Right cardiac atrium (tissue), 5 donors: Measurements from ENCODE around the gene STAT4. TPM values are rescaled to one million over a fixed set of nuclear protein-coding genes. Genes with fewer than 3 reads are reported as not detected.

Source experiments
- ATAC-seq, 2 donors: fragments of 200-7000 bp; cut with Tn5 transposase; one replicate each; pipeline versions ENCODE4 v1.8.0 to v1.9.1; 2020; ENCODE audit warnings: moderate library complexity in 2 of 2, mild to moderate bottlenecking in 1 of 2
- DNase-seq, 3 donors: peaks; one replicate each; pipeline ENCODE4 v3.0.0-alpha.2; 2020
- H3K27ac ChIP-seq: one replicate; pipeline ENCODE4 v1.5.1; 2013; ENCODE audit warnings: mild to moderate bottlenecking, low read length, control low read depth, moderate library complexity
- H3K27me3 ChIP-seq: one replicate; pipeline ENCODE4 v1.6.1; 2013; ENCODE audit not compliant: control insufficient read depth, insufficient read depth
- H3K4me1 ChIP-seq: one replicate; pipeline ENCODE4 v1.6.1; 2013; ENCODE audit warnings: low read length; ENCODE audit not compliant: control insufficient read depth, insufficient read depth
- H3K4me3 ChIP-seq: one replicate; pipeline ENCODE4 v1.5.1; 2013; ENCODE audit warnings: low read length, control low read depth
- H3K9me3 ChIP-seq: one replicate; pipeline ENCODE4 v1.6.1; 2013; ENCODE audit warnings: low read length; ENCODE audit not compliant: control insufficient read depth
- WGBS: extraction: QIAGEN DNeasy Blood & Tissue Kit; methylation state at CpG from one replicate; pipeline ENCODE4 v1.1.7; 2013; 5-methylcytosine and 5-hydroxymethylcytosine counted together
- intact Hi-C, 4 donors: fragments of 100-400 bp; cut with DNase I; formaldehyde crosslinking; loops; one replicate each; pipeline versions ENCODE4 v1.11.0 to v1.14.0; 2022 to 2023
- polyA plus RNA-seq: library from polyadenylated mRNA; stranded (reverse); fragments of 200-250 nt; gene quantifications from one replicate; pipeline ENCODE4 v1.2.3, GENCODE V29; 2013
- total RNA-seq, 4 donors: library from RNA; stranded (reverse); fragmentation: NEBNext Ultra II Directional; extraction: Animal tissue kit (Norgen Biotek cat#: 25700); gene quantifications; one replicate each; pipeline ENCODE4 v1.2.1, GENCODE V29; 2021
- donor health status: healthy with polysubstance abuse.
- donor health status: DM: no; HTN: yes; CAD: no.
- donor health status: DM: no; HTN: no; CAD: no.
- donor health status: DM: no; HTN: yes; CAD: no; lungs with severe emphysema.
- donor health status: DM: yes; HTN: yes; CAD: no.

STAT4 gene
- total and polyA plus RNA-seq, 5 donors, result 7.0 to 27.0 (median 18.2) TPM

DNA sequence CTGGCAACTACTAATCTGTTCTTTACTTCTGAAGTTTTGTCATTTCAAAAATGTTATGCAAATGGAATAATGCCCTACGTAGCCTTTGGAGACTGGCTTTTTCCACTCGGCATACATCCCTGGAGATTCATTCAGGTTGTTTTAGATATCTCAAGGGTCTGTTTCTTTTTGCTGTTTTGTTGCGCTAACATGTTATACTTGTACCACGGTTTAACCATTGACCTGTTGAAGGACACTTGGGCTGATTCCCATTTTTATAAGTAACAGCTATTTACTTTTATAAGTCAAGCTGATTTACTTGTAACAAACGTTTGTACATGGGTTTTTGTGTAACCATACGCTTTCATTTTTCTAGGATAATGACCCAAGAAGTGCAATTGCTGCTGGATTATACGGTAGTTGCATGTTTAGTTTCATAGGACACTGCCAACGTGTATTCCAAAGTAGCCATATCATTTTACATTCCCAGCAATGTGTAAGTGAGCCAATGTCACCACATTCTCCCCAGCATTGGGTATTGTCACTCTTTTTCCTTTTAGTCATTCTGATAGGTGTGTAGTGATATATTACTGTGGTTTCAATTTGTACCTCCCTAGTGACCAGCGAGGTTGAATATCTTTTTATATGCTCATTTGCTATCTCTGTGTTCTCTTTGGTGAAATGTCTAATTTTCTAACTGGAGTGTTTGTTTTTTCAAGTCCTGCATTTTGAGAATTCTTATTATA lies 36.5 kb upstream of the STAT4 start:
- no peak for DNase-seq
- H3K27ac ChIP-seq, result no peak overlapping the region
- no peak for ATAC-seq
- H3K27me3 ChIP-seq, result no peaks in the 10 kb centered on the region
- WGBS, result 74% methylated on average over 9 of the region's 9 CpGs
- H3K9me3 ChIP-seq, result no peaks in the 10 kb centered on the region
- no peak overlapping the region for H3K4me3 ChIP-seq
- intact Hi-C loops, result no loop called here
- no peaks in the 10 kb centered on the region for H3K4me1 ChIP-seq

DNA sequence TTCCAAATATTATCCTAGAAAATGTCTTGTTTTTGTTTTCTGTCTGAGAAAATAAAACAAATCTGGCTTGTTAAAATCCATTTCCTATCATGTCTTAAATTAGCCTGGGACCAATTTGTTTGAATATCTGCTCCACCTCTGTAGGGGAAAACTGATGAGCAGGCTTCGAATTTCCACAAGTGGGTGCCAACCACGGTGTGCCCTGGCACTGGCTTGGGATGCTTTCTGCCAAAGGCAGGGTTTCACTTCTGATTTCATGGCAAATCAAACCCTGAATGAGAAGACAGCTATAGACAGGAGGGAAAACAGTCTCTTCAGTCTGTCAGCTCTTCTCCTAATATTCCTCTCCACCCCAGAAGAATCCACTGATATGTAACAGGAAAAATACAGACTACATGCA lies 33.7 kb upstream of the STAT4 start:
- H3K9me3 ChIP-seq, result no peaks in the 10 kb centered on the region
- no peak for DNase-seq
- H3K27me3 ChIP-seq, result no peaks in the 10 kb centered on the region
- H3K4me1 ChIP-seq, result no peaks in the 10 kb centered on the region
- no peak overlapping the region for H3K4me3 ChIP-seq
- no peak for ATAC-seq
- 59% methylated on average over 2 of the region's 2 CpGs for WGBS
- intact Hi-C loops, result no loop called here
- H3K27ac ChIP-seq, result no peak overlapping the region

DNA sequence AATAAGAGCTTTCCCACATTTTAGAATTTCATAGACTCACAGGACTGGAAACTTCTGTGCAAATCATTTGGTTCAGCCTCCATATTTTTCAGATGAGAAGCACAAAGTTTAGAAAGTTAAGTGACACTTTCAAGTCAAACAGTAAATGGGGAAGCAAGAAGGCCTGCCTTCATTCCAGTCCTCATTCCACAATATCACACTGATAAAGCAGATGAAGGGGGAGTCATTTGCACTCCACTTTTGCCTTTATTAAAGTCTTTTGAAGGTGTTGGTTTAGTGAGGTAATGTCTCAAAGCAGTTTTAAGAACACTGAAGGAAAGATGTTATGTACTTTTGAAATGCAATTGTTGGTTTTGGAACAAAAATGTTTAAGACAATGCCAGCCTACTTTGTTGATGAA lies 32.7 kb upstream of the STAT4 start:
- H3K27me3 ChIP-seq, result no peaks in the 10 kb centered on the region
- no peak overlapping the region for H3K27ac ChIP-seq
- no peaks in the 10 kb centered on the region for H3K9me3 ChIP-seq
- DNase-seq (no peak), ATAC-seq (no peak)
- H3K4me1 ChIP-seq, result no peaks in the 10 kb centered on the region
- intact Hi-C loops, result no loop called here
- no peak overlapping the region for H3K4me3 ChIP-seq

DNA sequence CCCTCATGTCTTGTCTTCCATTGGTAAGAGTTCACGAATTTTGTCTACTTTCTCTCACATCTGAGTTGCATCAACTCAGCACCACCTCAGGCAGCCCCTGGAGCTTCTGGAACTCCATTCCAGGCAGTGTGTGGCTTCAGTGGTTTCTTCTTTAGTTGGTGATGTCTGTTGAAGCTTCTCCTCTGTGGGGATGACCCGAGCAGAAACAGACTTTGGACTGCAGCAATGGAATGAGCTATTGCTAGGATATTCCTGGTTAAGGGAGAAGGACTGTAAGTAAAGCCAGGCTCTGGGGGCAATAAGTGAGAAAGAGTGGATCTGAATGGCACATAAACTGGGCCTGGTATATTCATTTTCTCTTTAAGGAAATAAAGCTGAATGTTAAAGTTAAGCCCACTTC lies 32.3 kb upstream of the STAT4 start:
- 90% methylated on average over 2 of the region's 2 CpGs for WGBS
- H3K27me3 ChIP-seq, result no peaks in the 10 kb centered on the region
- no peaks in the 10 kb centered on the region for H3K4me1 ChIP-seq
- no peak overlapping the region for H3K4me3 ChIP-seq
- ATAC-seq, result no peak
- DNase-seq, result no peak
- no peak overlapping the region for H3K27ac ChIP-seq
- intact Hi-C loops, result no loop called here
- H3K9me3 ChIP-seq, result no peaks in the 10 kb centered on the region

DNA sequence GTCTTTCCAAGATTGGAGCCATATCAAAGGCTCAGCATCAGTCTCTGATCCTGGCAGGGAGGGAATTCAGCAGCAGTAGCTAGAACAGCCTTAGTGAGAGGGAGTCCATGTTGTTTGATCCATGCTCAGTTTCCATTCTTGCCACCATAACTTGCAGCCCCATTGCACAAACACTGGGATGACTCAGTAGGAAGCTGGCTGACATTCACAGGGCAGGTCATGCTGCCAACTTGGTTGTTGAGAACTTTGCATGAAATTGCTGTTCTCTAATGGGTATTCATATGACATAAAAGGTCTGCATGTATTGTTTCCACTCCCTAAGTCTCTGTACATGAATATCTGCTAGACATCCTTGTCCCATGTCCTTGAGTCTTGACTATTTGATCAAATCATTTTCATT lies 29.9 kb upstream of the STAT4 start:
- H3K27ac ChIP-seq, result no peak overlapping the region
- DNase-seq (peak in 2 of 3 donors; percentile 38 to 61), ATAC-seq (peak in 1 of 2 donors; percentile 43)
- no peaks in the 10 kb centered on the region for H3K4me1 ChIP-seq
- H3K9me3 ChIP-seq, result no peaks in the 10 kb centered on the region
- H3K4me3 ChIP-seq, result no peak overlapping the region
- no peaks in the 10 kb centered on the region for H3K27me3 ChIP-seq
- intact Hi-C loops, result no loop called here

DNA sequence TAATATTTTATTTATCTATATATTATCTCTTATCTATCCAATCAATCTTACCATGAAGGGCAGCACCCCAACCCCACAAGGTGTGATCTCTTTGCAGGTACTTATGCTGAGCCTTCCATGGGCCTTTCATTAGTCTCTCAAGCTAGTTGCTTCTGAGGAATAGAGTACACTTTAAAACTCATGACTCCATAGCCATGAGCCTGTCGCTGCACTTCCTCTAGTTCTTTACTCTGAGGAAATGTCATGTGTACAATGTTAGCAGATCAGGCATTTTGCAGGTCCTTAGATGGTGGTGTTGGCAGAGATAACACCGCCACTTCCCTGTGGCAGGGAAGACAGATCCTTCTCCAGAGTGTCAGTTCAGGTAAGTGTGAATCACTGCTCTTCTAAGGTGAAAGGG lies 29.5 kb upstream of the STAT4 start:
- Histone ChIP-seq H3K4me1 (no peaks in the 10 kb centered on the region), H3K4me3 (no peak overlapping the region), H3K9me3 (no peaks in the 10 kb centered on the region), H3K27me3 (no peaks in the 10 kb centered on the region), H3K27ac (no peak overlapping the region)
- intact Hi-C loops, result no loop called here
- ATAC-seq (no peak), DNase-seq (no peak)
- 91% methylated on average over 2 of the region's 2 CpGs for WGBS

DNA sequence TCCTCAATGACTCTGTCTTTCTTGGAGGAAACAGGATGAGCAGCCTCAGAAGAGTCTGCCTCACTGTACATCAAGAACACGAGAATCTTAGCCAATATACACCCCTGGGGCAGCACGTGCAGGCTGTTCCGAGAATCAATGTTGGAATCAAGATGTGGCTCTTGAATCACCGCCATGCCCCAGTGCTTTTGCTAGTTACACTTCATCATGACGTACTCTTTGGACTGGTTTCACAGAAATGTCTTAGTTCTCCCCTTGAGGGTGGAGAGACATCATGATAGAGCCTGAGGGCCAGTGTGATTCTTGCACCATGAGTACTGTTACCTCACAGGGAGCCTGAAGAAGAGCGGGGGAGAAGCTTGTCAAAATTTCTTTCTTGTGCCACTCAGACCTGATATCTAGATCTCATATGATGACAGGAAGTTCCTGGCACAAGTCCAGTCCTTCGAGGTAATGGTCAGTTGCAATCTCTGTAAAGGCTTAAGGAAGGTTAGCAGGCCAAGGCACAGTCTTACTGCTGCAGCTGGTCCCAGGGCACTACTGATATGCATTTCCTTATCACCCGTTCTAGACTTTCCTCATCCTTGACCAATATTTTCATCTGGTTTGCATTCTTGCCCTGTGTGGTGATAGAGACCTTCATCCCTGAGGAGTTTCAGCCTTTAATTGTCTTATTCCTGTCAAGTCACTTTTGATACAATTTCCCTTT lies 28.2 kb upstream of the STAT4 start:
- ATAC-seq, result peak; percentile 67 to 84
- DNase-seq, result peak in 2 of 3 donors; percentile 59 to 60
- Histone ChIP-seq H3K4me1 (no peaks in the 10 kb centered on the region), H3K9me3 (no peaks in the 10 kb centered on the region), H3K4me3 (no peak overlapping the region), H3K27me3 (no peaks in the 10 kb centered on the region), H3K27ac (no peak overlapping the region)
- WGBS, result 59% methylated on average over 8 of the region's 8 CpGs
- intact Hi-C loops, result no loop called here

DNA sequence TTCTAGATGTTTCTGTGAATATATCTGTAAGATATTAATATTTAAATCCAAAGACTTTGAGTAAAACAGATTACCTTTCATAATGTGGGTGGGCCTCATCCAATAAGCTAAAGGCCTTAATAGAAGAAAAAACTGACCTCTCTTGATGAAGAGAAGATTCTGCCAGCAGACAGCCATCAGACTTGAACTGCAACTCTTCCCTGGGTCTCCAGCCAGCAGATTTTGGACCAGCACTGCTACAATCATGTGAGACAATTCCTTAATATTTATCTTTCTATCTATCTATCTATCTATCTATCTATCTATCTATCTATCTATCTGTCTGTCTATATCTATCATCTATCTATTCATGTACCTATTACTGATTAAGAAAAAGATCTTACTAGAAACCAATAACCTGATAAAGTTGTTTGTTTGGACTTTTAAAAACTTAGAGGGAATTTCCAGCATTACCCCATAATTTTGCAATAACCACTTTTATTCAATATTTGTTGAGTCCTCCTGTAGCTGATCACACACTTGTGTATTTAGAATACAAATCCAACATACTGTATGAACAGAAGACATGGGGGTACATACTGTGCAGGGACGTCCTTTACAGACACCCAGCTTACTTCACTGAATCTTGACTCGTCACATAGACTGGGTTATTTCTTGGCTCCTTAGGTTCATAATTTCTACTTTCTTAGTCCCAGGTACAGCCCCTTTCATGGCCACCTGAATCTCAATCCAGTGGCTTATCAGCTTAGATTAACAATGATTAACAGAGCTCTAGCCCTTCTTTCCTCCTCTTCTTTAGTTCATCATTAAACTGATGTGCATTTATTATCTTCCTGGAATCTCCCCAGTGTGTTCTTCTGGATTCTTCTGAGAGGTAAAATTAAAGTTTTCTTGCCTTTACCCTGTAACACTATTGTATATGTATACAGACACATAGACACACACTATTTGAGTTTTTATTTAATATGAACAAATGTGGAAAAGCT lies 27.2 kb upstream of the STAT4 start:
- DNase-seq (no peak), ATAC-seq (no peak)
- no peaks in the 10 kb centered on the region for H3K9me3 ChIP-seq
- intact Hi-C loops, result no loop called here
- no peak overlapping the region for H3K27ac ChIP-seq
- 93% methylated on average over 2 of the region's 2 CpGs for WGBS
- no peaks in the 10 kb centered on the region for H3K27me3 ChIP-seq
- H3K4me1 ChIP-seq, result no peaks in the 10 kb centered on the region
- no peak overlapping the region for H3K4me3 ChIP-seq

DNA sequence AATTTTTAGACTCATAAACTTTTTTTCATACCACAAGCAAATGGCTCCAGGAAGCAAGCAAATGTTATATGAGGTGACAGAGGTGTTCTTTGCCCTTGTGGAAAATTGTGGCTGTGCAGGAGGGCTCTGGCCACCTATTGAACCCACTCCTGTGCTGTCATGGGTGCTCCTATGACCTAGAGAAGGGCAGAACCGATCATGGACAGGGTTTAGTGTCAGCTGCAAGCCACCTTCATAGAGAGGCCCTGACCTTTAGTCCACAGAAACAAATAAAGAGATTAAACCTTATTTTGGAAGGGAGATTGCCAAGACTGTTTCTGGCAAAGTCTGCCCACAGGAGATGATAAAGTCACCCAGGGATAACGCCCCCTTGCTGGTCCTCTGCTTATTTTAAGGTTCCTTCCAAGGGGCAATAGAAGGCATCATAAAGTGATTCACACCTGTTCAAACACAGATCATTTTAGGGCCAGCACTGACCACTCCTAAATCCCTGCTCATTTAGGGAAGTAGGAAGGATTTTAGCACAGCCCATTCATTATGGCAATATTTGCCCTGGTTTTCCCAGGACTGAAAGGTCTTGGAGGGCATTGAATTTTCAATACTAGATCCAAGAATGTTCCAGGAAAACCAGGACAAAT lies 26.1 kb upstream of the STAT4 start:
- intact Hi-C loops, result no loop called here
- no peak for ATAC-seq
- H3K27ac ChIP-seq, result no peak overlapping the region
- H3K4me3 ChIP-seq, result no peak overlapping the region
- H3K4me1 ChIP-seq, result peaks cover 5% of the 10 kb centered on the region
- H3K9me3 ChIP-seq, result no peaks in the 10 kb centered on the region
- WGBS, result 66% methylated on average over 2 of the region's 2 CpGs
- H3K27me3 ChIP-seq, result no peaks in the 10 kb centered on the region
- no peak for DNase-seq

DNA sequence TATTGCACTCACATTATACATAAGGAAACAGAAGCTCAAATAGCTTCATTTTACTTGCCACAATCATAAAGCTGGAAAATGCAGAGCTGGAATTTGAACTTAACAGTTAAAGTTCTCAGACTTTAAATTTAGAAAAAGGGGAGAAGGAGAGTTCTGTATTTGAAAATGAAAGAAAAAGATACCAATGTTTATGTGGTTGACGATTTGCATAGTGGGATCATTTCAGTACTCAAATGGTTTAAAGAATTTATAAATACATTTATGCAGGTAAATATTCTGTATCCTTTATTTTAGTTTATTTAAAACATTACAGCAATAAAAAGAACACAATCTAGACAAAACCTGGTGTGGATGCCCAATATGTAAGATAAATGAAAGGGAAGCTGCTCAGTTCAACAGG lies 25.5 kb upstream of the STAT4 start:
- intact Hi-C loops, result no loop called here
- Histone ChIP-seq H3K27me3 (no peaks in the 10 kb centered on the region), H3K9me3 (no peaks in the 10 kb centered on the region), H3K4me3 (no peak overlapping the region), H3K4me1 (peaks cover 5% of the 10 kb centered on the region), H3K27ac (no peak overlapping the region)
- ATAC-seq (no peak), DNase-seq (no peak)
- WGBS, result 86% methylated on average over 1 of the region's 1 CpG
